ENCODE measurements around the gene CCL25. TPM values are rescaled to one million over a fixed set of nuclear protein-coding genes. Genes with fewer than 3 reads are reported as not detected.

The CCL25 gene
- total RNA-seq, 2 experiments from 2014 or later, result not detected

GRCh38 chr19:8054169-8054568, 1.6 kb downstream of the CCL25 start:
- ChIA-PET POLR2A (no interaction called here), CTCF (no interaction called here)
- no peaks in the 10 kb centered on the region for H3K36me3 Mint-ChIP-seq (ENCODE audit: low read depth)
- DNase-seq, result no peak
- H3K9me3 Mint-ChIP-seq, result no peaks in the 10 kb centered on the region
- no peak overlapping the region for H3K27ac Mint-ChIP-seq
- peaks cover 11% of the 10 kb centered on the region for H3K4me1 Mint-ChIP-seq
- peaks cover 4% of the 10 kb centered on the region for H3K27me3 Mint-ChIP-seq
- H3K4me3 Mint-ChIP-seq, result no peak overlapping the region

- no peak for DNase-seq
- ChIA-PET CTCF (no interaction called here), POLR2A (no interaction called here)
- Mint-ChIP-seq H3K36me3 (ENCODE audit: low read depth) (no peaks in the 10 kb centered on the region), H3K4me1 (peaks cover 6% of the 10 kb centered on the region), H3K27me3 (no peaks in the 10 kb centered on the region), H3K27ac (no peak overlapping the region), H3K9me3 (no peaks in the 10 kb centered on the region), H3K4me3 (no peak overlapping the region)
These were observed 4.0 kb downstream of the CCL25 start for GRCh38 chr19:8056533-8056932.

GRCh38 chr19:8057545-8058270, 5.1 kb downstream of the CCL25 start:
- H3K4me1 Mint-ChIP-seq, result no peaks in the 10 kb centered on the region
- POLR2A ChIA-PET, result no interaction called here
- no peak overlapping the region for H3K27ac Mint-ChIP-seq
- H3K9me3 Mint-ChIP-seq, result no peaks in the 10 kb centered on the region
- H3K4me3 Mint-ChIP-seq, result no peak overlapping the region
- DNase-seq, result no peak
- CTCF ChIA-PET, result no interaction called here
- no peaks in the 10 kb centered on the region for H3K36me3 Mint-ChIP-seq (ENCODE audit: low read depth)
- no peaks in the 10 kb centered on the region for H3K27me3 Mint-ChIP-seq

GRCh38 chr19:8064911-8065874, 12.6 kb downstream of the CCL25 start:
- no peak for DNase-seq
- H3K27ac Mint-ChIP-seq, result no peak overlapping the region
- no peak overlapping the region for H3K4me3 Mint-ChIP-seq
- H3K9me3 Mint-ChIP-seq, result peaks cover 13% of the 10 kb centered on the region
- CTCF ChIA-PET, result no interaction called here
- H3K27me3 Mint-ChIP-seq, result no peaks in the 10 kb centered on the region
- no peaks in the 10 kb centered on the region for H3K36me3 Mint-ChIP-seq (ENCODE audit: low read depth)
- POLR2A ChIA-PET, result no interaction called here
- no peaks in the 10 kb centered on the region for H3K4me1 Mint-ChIP-seq

GRCh38 chr19:8065875-8066261, 13.3 kb downstream of the CCL25 start:
- H3K4me3 Mint-ChIP-seq, result no peak overlapping the region
- CTCF ChIA-PET, result no interaction called here
- no peaks in the 10 kb centered on the region for H3K36me3 Mint-ChIP-seq (ENCODE audit: low read depth)
- peaks cover 17% of the 10 kb centered on the region for H3K9me3 Mint-ChIP-seq
- H3K4me1 Mint-ChIP-seq, result no peaks in the 10 kb centered on the region
- POLR2A ChIA-PET, result no interaction called here
- no peaks in the 10 kb centered on the region for H3K27me3 Mint-ChIP-seq
- no peak overlapping the region for H3K27ac Mint-ChIP-seq
- no peak for DNase-seq

- Mint-ChIP-seq H3K9me3 (peaks cover 21% of the 10 kb centered on the region), H3K27ac (no peak overlapping the region), H3K4me3 (no peak overlapping the region), H3K4me1 (no peaks in the 10 kb centered on the region), H3K27me3 (no peaks in the 10 kb centered on the region), H3K36me3 (ENCODE audit: low read depth) (no peaks in the 10 kb centered on the region)
- ChIA-PET POLR2A (no interaction called here), CTCF (interaction anchor here (1.2 kb wide), 1 partner anchor 125 kb away, joined by 4 read pairs; no protein-coding TSS in a partner anchor)
- no peak for DNase-seq
These were observed 16.8 kb downstream of the CCL25 start for GRCh38 chr19:8069096-8069973.

GRCh38 chr19:8071912-8072311, 19.4 kb downstream of the CCL25 start:
- no peak overlapping the region for H3K27ac Mint-ChIP-seq
- no peak for DNase-seq
- H3K4me3 Mint-ChIP-seq, result no peak overlapping the region
- ChIA-PET CTCF (no interaction called here), POLR2A (no interaction called here)
- no peaks in the 10 kb centered on the region for H3K27me3 Mint-ChIP-seq
- H3K9me3 Mint-ChIP-seq, result peaks cover 21% of the 10 kb centered on the region
- H3K36me3 Mint-ChIP-seq (ENCODE audit: low read depth), result no peaks in the 10 kb centered on the region
- no peaks in the 10 kb centered on the region for H3K4me1 Mint-ChIP-seq

- Mint-ChIP-seq H3K27ac (no peak overlapping the region), H3K4me3 (no peak overlapping the region), H3K36me3 (ENCODE audit: low read depth) (no peaks in the 10 kb centered on the region), H3K27me3 (no peaks in the 10 kb centered on the region), H3K9me3 (peaks cover 13% of the 10 kb centered on the region), H3K4me1 (no peaks in the 10 kb centered on the region)
- DNase-seq, result no peak
- ChIA-PET CTCF (no interaction called here), POLR2A (no interaction called here)
These were observed 21.9 kb downstream of the CCL25 start for GRCh38 chr19:8074501-8074900.

GRCh38 chr19:8075158-8076074, 22.9 kb downstream of the CCL25 start:
- Mint-ChIP-seq H3K9me3 (peaks cover 6% of the 10 kb centered on the region), H3K27me3 (peaks cover 2% of the 10 kb centered on the region), H3K27ac (no peak overlapping the region), H3K36me3 (ENCODE audit: low read depth) (no peaks in the 10 kb centered on the region), H3K4me1 (no peaks in the 10 kb centered on the region), H3K4me3 (no peak overlapping the region)
- CTCF ChIA-PET, result no interaction called here
- DNase-seq, result no peak
- POLR2A ChIA-PET, result no interaction called here

GRCh38 chr19:8079988-8080387, 27.4 kb downstream of the CCL25 start:
- no peak overlapping the region for H3K4me3 Mint-ChIP-seq
- POLR2A ChIA-PET, result no interaction called here
- no peak overlapping the region for H3K27ac Mint-ChIP-seq
- no peaks in the 10 kb centered on the region for H3K36me3 Mint-ChIP-seq (ENCODE audit: low read depth)
- no peaks in the 10 kb centered on the region for H3K9me3 Mint-ChIP-seq
- CTCF ChIA-PET, result no interaction called here
- H3K27me3 Mint-ChIP-seq, result peaks cover 2% of the 10 kb centered on the region
- no peaks in the 10 kb centered on the region for H3K4me1 Mint-ChIP-seq
- DNase-seq, result no peak

- POLR2A ChIA-PET, result no interaction called here
- Mint-ChIP-seq H3K4me3 (no peak overlapping the region), H3K36me3 (ENCODE audit: low read depth) (no peaks in the 10 kb centered on the region), H3K9me3 (no peaks in the 10 kb centered on the region), H3K27ac (no peak overlapping the region), H3K4me1 (no peaks in the 10 kb centered on the region), H3K27me3 (peaks cover 2% of the 10 kb centered on the region)
- no peak for DNase-seq
- CTCF ChIA-PET, result no interaction called here
These were observed 28.3 kb downstream of the CCL25 start for GRCh38 chr19:8080832-8081231.

Data from activated CD4-positive, alpha-beta memory T cell treated with anti-CD3 and anti-CD28 coated beads, Interleukin-2, amount 10 ng/mL, durations not matched to agents 7 days and 5 days (primary cell).